GM21360 (cell line): Measurements from ENCODE around the gene STAP1.
"Not testable (repeated sequence)": the region's sequence is repeated elsewhere in the genome, so short reads cannot be mapped to it uniquely, and the experiment has no call there.

Experiments used
- ATAC-seq: cut with Tn5 transposase; IDR thresholded peaks from one replicate; pipeline ENCODE4 v1.9.1; 2021; ENCODE audit warnings: mild to moderate bottlenecking, moderate library complexity; ENCODE audit not compliant: unreplicated experiment

Gene STAP1

DNA sequence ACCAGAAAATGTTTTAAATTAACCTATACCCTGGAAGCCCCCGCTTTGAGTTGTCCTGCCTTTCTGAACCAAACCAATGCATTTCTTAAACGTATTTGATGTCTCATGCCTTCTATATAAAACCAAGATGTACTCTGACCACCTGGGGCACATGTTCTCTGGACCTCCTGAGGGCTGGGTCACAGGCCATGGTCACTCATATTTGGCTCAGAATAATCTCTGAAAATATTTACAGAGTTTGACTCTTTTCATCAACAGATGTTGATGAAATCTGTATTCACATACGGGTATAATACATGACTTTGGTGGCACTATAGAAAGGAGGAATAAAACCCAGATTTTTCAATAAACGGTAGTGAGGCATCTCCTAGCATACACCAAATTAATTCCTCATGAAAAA lies 55.7 kb downstream of the STAP1 start:
- no peak for ATAC-seq

DNA sequence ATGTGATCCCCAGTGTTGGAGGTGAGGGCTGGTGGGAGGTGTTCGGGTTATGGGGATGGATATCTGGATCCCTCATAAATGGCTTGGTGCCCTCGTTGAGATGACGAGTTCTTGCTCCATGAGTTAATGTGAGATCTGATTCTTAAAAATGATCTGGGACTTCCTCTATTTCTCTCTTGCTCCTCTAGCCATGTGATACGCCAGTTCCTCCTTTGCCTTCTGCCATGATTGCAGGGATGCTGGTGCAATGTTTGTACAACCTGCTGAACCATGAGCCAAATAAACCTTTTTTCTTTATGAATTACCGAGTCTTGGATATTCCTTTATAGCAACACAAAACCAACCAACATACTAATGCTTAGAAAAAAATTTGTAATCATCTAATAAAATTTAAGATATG lies 56.6 kb downstream of the STAP1 start:
- no peak for ATAC-seq

GRCh38 chr4:67616478-67616877 lies 58.0 kb downstream of the STAP1 start:
- no peak for ATAC-seq

DNA sequence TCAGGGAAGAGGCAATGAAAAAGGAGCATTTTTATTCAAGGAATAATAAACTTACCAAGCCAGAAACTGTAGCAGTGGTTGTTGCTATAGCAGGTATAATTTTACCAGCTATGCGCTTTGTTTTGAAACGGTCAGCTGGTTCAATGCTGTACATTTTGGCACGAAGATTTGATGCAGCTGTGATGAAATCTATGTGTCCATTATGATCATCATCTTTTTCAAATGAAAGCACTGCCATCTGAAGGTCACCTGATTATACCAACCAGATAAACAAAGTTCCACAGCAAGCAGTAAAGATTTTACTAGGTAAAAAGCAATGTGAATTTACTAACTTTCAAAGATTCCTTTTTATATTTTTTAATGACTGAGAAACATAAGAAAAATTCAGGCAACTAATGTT lies 66.4 kb downstream of the STAP1 start:
- ATAC-seq = no peak

GRCh38 chr4:67632492-67632891 lies 74.0 kb downstream of the STAP1 start:
- no peak for ATAC-seq

GRCh38 chr4:67634741-67635140 lies 76.2 kb downstream of the STAP1 start:
- no peak for ATAC-seq

GRCh38 chr4:67635331-67635730 lies 76.8 kb downstream of the STAP1 start:
- ATAC-seq = no peak

DNA sequence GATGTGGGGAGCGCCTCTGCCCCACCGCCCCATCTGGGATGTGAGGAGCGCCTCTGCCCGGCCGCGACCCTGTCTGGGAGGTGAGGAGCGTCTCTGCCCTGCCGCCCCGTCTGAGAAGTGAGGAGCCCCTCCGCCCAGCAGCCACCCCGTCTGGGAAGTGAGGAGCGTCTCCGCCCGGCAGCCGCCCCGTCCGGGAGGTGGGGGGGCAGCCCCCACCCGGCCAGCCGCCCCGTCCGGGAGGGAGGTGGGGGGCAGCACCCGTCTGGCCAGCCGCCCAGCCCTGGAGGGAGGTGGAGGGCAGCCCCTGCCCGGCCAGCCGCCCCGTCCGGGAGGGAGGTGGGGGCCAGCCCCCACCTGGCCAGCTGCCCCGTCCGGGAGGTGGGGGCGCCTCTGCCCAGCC lies 78.5 kb downstream of the STAP1 start:
- ATAC-seq = not testable (repeated sequence)

DNA sequence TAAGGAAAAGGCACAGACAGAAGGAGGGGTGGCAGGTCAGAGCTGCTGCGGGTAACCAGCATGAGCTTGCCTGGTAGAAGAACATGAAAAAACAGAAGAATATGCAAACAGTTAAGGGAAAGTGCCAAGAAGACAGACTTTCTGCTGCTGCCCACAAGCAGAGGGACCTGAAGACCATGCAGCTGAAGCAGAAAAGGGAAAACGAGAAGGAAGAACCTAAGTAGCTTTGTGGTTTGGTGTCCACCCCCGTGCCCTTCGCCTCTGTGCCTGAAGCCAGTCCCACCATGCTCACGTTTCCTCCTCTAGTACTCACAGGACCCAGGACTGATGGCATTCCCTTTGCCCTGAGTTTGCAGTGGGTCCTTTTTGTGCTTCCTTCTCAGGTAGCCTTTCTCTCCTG lies 79.6 kb downstream of the STAP1 start:
- ATAC-seq = no peak

- ATAC-seq = no peak
These were observed 93.0 kb downstream of the STAP1 start for GRCh38 chr4:67651536-67651935.
